ENCODE results near the gene AOC1. TPM values are rescaled to one million over a fixed set of nuclear protein-coding genes. Genes with fewer than 3 reads are reported as not detected.

AOC1 gene
- total and polyA plus RNA-seq, 10 of the 15 experiments (the other 5 are each of a cell fraction or from before 2014, with no cell fraction given), result 0.07 TPM; not detected in 9

- TF ChIP-seq WRNIP1 (IDR thresholded peaks at IDR 0.05; ENCODE audit: borderline replicate concordance, low read depth, low read length), result no peak
These were observed 24.7 kb downstream of the AOC1 start (continued) for GRCh38 chr7:150876817-150877526.

DNA sequence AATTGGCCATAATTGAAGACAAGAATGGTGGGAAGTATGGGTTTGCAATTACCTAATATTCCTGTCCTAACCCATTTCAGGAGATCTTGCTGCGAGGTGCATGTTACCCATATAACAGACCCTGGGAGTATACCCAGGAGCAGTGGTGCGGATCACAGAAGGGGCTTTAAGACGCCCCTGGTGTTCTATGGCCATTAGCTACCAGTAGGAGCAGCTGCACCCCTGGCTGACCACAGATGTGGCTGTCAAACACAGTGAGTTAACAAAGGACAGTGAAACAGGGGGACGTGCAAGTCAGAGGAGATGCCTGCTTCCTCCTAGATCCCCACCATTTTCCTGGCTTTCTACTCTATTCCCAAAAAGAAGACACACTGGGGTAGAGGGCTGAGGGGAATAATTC is 25.2 kb downstream of the AOC1 start:
- DNase-seq (ENCODE audit: low read depth, low spot score) (no peak), ATAC-seq (no peak), FAIRE-seq (no peak)
- no peaks in the 10 kb centered on the region for H3K27me3 ChIP-seq (replicated peaks in 1 of 2; ENCODE audit: control insufficient read depth in 2 of 2, insufficient read depth in 2 of 2, low read length in 1 of 2)
- H3K27ac ChIP-seq (ENCODE audit: control insufficient read depth, insufficient read depth), result no peak overlapping the region
- H3K36me3 ChIP-seq (ENCODE audit: control insufficient read depth in 2 of 2, insufficient read depth in 2 of 2, low read length in 1 of 2), result no peaks in the 10 kb centered on the region
- no peak overlapping the region for H2AFZ ChIP-seq (ENCODE audit: control insufficient read depth, low read depth, low read length)
- no peak overlapping the region for H3K4me3 ChIP-seq
- in situ Hi-C loops (cut with MboI), result no loop called here
- WGBS (ENCODE audit: insufficient coverage, insufficient replicate concordance, low lambda C conversion rate, missing lambda C conversion rate), result 38% methylated on average over 4 of the region's 4 CpGs
- H3K4me1 ChIP-seq (ENCODE audit: control insufficient read depth, insufficient read depth, low read length), result no peaks in the 10 kb centered on the region
- no peak overlapping the region for H3K4me2 ChIP-seq (ENCODE audit: control insufficient read depth, insufficient read depth)
- H4K20me1 ChIP-seq (ENCODE audit: control insufficient read depth, insufficient read depth), result no peaks in the 10 kb centered on the region
- ChIA-PET POLR2A (no interaction called here), SMC1A (ENCODE audit: uncharacterized antibody, unreplicated experiment) (interaction anchor here (0.8 to 6.8 kb wide), 4 partner anchors 10 to 508 kb away, joined by 3 to 52 read pairs (median 4); no protein-coding TSS in a partner anchor), RAD21 (ENCODE audit: unreplicated experiment) (interaction anchor here (0.7 kb wide), 1 partner anchor 90 kb away, joined by 3 read pairs; no protein-coding TSS in a partner anchor), CTCF (interaction anchor here (0.7 to 7.1 kb wide), 16 partner anchors 9 to 432 kb away, joined by 3 to 70 read pairs (median 4); no protein-coding TSS in a partner anchor)
- no peak overlapping the region for H3K9ac ChIP-seq (ENCODE audit: control insufficient read depth, insufficient read depth, low read length)
- no peaks in the 10 kb centered on the region for H3K79me2 ChIP-seq (ENCODE audit: control insufficient read depth, insufficient read depth, low read length)
- TF ChIP-seq RCOR1 (conservative IDR thresholded peaks at IDR 0.05; ENCODE audit: low read depth, low read length) (no peak), POLR2AphosphoS5 (IDR thresholded peaks at IDR 0.05; ENCODE audit: low read length) (no peak), ZNF217 (IDR thresholded peaks at IDR 0.05) (no peak), SP1 (IDR thresholded peaks at IDR 0.05; ENCODE audit: low read depth, low read length) (no peak), KAT2A (conservative IDR thresholded peaks at IDR 0.05; ENCODE audit: control insufficient read depth, low read depth, low read length) (no peak)
- no TSS peak for BruUV-seq (replicated peaks)
- H3K9me3 ChIP-seq (replicated peaks; ENCODE audit: control insufficient read depth, insufficient read depth, low read length), result no peaks in the 10 kb centered on the region; the same call in 1 of the 3 replicates
- intact Hi-C loops (cut with micrococcal nuclease; ENCODE audit: unreplicated experiment), result loop anchor here (1.0 to 10.0 kb wide), 2 partner anchors 99 to 433 kb away; no protein-coding TSS in a partner anchor

All from GM12878 (cell line).